IPS-20b (cell line): Measurements from ENCODE around the gene ESRP2.
A peak's percentile ranks its signal among the peaks of the same experiment; 100 is the strongest.

Source experiments
- H3K27ac ChIP-seq: one replicate; pipeline ENCODE4 v1.5.1; 2013; ENCODE audit warnings: low read length
- H3K27me3 ChIP-seq: 2 replicates; pipeline ENCODE4 v1.6.1; 2013; ENCODE audit warnings: mild to moderate bottlenecking, low read length, inconsistent platforms; ENCODE audit not compliant: insufficient read depth
- H3K36me3 ChIP-seq: 2 replicates; pipeline ENCODE4 v1.6.1; 2013; ENCODE audit warnings: low read depth, mild to moderate bottlenecking, inconsistent platforms, low read length, moderate library complexity; ENCODE audit not compliant: insufficient read depth
- H3K4me1 ChIP-seq: 2 replicates; pipeline ENCODE4 v1.6.1; 2013; ENCODE audit warnings: mild to moderate bottlenecking, control low read depth, inconsistent platforms, low read length, moderate library complexity; ENCODE audit not compliant: insufficient read depth
- H3K4me3 ChIP-seq: 2 replicates; pipeline ENCODE4 v1.5.1; 2013; ENCODE audit warnings: mild to moderate bottlenecking, low read length, inconsistent platforms
- H3K9ac ChIP-seq: 2 replicates; pipeline ENCODE4 v1.6.1; 2013; ENCODE audit warnings: low read depth, mild to moderate bottlenecking, inconsistent platforms, low read length, moderate library complexity
- H3K9me3 ChIP-seq: 2 replicates; pipeline ENCODE4 v1.6.1; 2013; ENCODE audit warnings: mild to moderate bottlenecking, low read depth, low read length, inconsistent platforms; ENCODE audit not compliant: insufficient read depth

The ESRP2 gene

DNA sequence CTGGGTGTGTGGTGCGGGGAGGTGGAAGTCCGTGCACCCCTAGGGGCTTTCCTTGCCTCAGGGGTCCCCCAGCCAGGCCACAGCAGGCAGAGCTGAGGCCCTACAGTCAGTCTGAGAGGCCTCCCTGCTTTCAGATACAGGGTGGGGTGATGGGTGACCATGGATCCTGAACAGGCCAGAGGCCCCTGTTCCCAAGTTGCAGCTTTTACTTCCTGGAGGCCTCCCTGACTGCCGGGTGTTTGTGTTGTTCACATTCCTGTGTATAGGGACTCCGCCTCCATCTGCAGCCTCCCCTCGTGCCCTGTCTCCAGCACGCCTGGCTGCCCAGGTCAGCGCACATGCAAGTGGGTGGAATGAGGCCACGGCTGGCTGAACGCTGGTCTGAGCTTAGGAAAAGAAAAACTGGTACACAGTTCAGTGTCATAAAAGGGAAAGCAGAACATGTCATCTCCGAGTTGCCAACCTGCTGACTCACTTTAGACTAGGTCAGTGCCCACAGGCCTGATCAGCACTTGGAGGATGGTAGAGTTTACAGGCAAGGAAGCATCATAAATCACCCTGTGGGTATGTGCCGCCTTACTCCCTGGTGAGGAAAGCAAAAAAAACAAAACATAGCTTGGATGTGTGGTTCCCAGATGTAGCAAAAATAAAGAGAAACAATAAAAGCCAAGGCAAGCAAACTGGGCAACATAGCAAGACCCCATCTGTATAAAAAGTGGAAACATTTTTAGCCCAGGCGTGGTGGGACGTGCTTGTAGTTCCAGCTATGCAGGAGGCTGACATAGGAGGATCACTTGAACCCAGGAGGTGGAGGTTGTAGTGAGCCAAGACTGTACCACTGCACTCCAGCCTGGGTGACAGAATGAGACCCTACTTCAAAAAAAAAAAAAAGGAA is 22.2 kb upstream of the ESRP2 start:
- Histone ChIP-seq H3K27ac (no peak overlapping the region), H3K27me3 (no peaks in the 10 kb centered on the region; the same call in 1 of the 2 replicates), H3K36me3 (peaks cover 11% of the 10 kb centered on the region), H3K9ac (no peak overlapping the region), H3K4me3 (no peak overlapping the region), H3K4me1 (no peaks in the 10 kb centered on the region), H3K9me3 (no peaks in the 10 kb centered on the region)

GRCh38 chr16:68257251-68257905 is 21.5 kb upstream of the ESRP2 start:
- H3K9me3 ChIP-seq = no peaks in the 10 kb centered on the region
- H3K27me3 ChIP-seq = no peaks in the 10 kb centered on the region
- H3K9ac ChIP-seq = no peak overlapping the region
- no peaks in the 10 kb centered on the region for H3K4me1 ChIP-seq
- peaks cover 11% of the 10 kb centered on the region for H3K36me3 ChIP-seq
- no peak overlapping the region for H3K4me3 ChIP-seq
- H3K27ac ChIP-seq = no peak overlapping the region

DNA sequence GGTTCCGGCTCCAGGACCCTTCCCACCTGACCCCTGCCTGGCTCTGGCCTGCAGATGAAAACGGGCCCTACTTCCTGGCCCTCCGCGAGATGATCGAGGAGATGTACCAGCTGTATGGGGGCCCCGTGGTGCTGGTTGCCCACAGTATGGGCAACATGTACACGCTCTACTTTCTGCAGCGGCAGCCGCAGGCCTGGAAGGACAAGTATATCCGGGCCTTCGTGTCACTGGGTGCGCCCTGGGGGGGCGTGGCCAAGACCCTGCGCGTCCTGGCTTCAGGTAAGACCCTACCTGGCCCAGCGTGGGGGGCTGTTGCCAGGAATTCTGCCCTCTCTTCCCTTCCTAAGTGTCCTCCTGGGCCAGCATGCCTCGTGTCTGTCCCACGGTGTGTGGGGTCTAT is 19.8 kb upstream of the ESRP2 start:
- no peak overlapping the region for H3K4me3 ChIP-seq
- H3K9me3 ChIP-seq = no peaks in the 10 kb centered on the region
- no peak overlapping the region for H3K9ac ChIP-seq
- H3K4me1 ChIP-seq = no peaks in the 10 kb centered on the region
- no peak overlapping the region for H3K27ac ChIP-seq
- no peaks in the 10 kb centered on the region for H3K27me3 ChIP-seq
- H3K36me3 ChIP-seq = peaks cover 11% of the 10 kb centered on the region

DNA sequence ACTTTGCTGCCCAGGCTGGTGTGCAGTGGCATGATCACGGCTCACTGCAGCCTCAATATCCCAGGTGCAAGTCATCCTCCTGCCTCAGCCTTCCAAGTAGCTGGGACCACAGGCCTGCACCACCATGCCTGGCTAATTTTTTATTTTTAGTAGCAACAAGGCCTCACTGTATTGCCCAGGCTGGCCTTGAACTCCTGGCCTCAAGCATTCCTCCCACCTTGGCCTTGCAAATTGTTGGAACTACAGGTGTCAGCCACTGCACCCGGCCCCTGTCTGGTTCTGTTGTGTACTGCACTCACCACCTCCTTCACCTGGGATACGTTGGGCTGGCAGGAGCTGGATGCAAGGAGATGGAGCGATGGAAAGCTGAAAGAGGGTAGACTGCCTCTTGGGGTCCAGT is 17.8 kb upstream of the ESRP2 start:
- Histone ChIP-seq H3K4me1 (no peaks in the 10 kb centered on the region), H3K27ac (no peak overlapping the region), H3K4me3 (no peak overlapping the region), H3K27me3 (no peaks in the 10 kb centered on the region), H3K9ac (no peak overlapping the region), H3K36me3 (no peaks in the 10 kb centered on the region), H3K9me3 (no peaks in the 10 kb centered on the region)

GRCh38 chr16:68252383-68252782 is 16.5 kb upstream of the ESRP2 start:
- Histone ChIP-seq H3K36me3 (no peaks in the 10 kb centered on the region), H3K27me3 (no peaks in the 10 kb centered on the region), H3K27ac (no peak overlapping the region), H3K9me3 (no peaks in the 10 kb centered on the region), H3K9ac (no peak overlapping the region), H3K4me3 (no peak overlapping the region), H3K4me1 (no peaks in the 10 kb centered on the region)

DNA sequence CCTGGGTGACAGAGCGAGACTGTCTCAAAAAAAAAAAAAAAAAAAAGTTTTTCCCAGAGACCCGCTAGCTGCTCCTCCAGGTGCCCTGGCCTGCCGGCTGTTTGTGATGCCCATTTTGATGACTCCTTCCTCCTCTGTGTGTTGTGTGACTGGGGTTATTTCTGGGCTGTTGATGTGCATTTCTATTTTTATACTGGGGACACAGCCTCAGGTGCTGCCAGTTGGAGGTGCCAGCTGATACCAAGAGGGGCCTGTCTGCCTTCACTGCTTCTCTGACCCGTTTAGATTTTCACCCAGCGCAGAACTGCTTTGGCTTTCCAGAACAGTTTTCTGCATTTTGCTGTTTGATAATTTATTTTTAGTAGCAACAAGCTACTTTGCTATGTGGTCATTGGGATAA is 15.9 kb upstream of the ESRP2 start:
- H3K9me3 ChIP-seq = no peaks in the 10 kb centered on the region
- H3K9ac ChIP-seq = no peak overlapping the region
- no peaks in the 10 kb centered on the region for H3K36me3 ChIP-seq

GRCh38 chr16:68250951-68251350 is 15.0 kb upstream of the ESRP2 start:
- H3K4me3 ChIP-seq = no peak overlapping the region
- peaks cover 7% of the 10 kb centered on the region for H3K27me3 ChIP-seq
- no peaks in the 10 kb centered on the region for H3K36me3 ChIP-seq
- H3K9me3 ChIP-seq = no peaks in the 10 kb centered on the region
- H3K4me1 ChIP-seq = peaks cover under 1% of the 10 kb centered on the region; the same call in 1 of the 2 replicates
- no peak overlapping the region for H3K9ac ChIP-seq
- no peak overlapping the region for H3K27ac ChIP-seq

More for the DNA sequence above, 15.9 kb upstream of the ESRP2 start:
- H3K4me1 ChIP-seq = no peaks in the 10 kb centered on the region
- H3K27ac ChIP-seq = no peak overlapping the region
- no peak overlapping the region for H3K4me3 ChIP-seq
- no peaks in the 10 kb centered on the region for H3K27me3 ChIP-seq

DNA sequence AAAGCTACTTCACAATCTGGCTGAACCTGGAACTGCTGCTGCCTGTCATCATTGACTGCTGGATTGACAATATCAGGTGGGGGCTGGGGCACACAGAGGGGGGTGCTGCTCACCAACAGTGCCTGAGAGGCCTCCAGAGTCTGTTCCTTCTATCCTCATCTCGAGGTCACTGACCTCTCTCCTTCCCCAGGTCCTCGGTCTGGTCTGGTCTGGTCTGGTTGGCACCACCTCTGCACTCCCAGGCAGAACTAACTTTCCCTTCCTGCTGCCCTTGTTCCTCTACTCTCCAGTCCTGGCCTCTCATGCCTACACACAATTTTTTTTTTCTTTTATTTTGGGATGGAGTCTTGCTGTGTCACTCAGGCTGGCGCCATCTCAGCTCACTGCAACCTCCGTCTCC is 13.4 kb upstream of the ESRP2 start:
- H3K27me3 ChIP-seq = peaks cover 17% of the 10 kb centered on the region
- H3K4me1 ChIP-seq = peaks cover 4% of the 10 kb centered on the region; the same call in 1 of the 2 replicates
- no peak overlapping the region for H3K27ac ChIP-seq
- H3K9me3 ChIP-seq = no peaks in the 10 kb centered on the region
- H3K9ac ChIP-seq = no peak overlapping the region
- H3K4me3 ChIP-seq = no peak overlapping the region
- H3K36me3 ChIP-seq = no peaks in the 10 kb centered on the region

DNA sequence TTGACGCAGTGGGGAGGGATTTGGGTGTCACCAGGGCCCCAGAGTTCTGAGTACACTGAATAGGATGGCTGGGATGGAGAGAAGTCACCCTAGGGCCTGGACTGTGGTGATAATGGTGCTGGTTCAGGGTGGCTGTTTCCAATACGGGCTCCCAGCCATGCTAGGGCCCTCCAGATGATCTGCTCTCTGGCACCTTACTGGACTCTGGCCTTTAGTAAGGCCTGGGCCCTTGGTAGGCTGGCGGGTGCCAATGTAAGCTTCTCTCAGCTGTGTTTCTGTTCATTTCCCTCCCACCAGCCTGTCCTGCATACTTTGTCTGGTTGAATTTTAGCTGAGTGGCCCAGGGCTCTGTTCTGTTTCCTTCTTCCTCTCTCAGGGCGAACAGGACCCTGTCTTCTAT is 12.0 kb upstream of the ESRP2 start:
- Histone ChIP-seq H3K27ac (no peak overlapping the region), H3K27me3 (peaks cover 22% of the 10 kb centered on the region), H3K9ac (no peak overlapping the region), H3K36me3 (no peaks in the 10 kb centered on the region), H3K4me1 (peaks cover 4% of the 10 kb centered on the region; the same call in 1 of the 2 replicates), H3K4me3 (no peak overlapping the region), H3K9me3 (no peaks in the 10 kb centered on the region)

DNA sequence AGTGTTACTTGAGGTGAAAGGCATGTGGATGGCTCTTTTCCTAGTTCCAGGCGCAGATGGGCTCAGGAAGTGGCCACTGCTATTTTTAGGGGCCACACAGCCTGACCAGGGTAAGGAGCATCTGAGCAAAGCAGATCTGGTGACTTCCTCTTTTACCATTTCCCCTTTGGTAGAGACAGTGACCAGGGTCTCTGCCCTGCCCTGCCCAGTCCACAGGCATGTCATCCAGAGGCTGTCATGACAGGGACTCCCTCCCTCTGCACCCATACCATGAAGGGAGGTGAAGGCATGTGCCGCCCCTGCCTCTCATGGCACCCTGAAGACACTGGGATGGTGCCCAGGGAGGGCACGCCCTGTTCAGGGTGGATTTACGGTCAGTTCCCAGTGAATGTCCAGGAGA is 11.5 kb upstream of the ESRP2 start:
- Histone ChIP-seq H3K27me3 (peaks cover 22% of the 10 kb centered on the region), H3K36me3 (no peaks in the 10 kb centered on the region), H3K4me3 (no peak overlapping the region), H3K9ac (no peak overlapping the region), H3K9me3 (no peaks in the 10 kb centered on the region), H3K4me1 (peaks cover 4% of the 10 kb centered on the region; the same call in 1 of the 2 replicates), H3K27ac (no peak overlapping the region)

DNA sequence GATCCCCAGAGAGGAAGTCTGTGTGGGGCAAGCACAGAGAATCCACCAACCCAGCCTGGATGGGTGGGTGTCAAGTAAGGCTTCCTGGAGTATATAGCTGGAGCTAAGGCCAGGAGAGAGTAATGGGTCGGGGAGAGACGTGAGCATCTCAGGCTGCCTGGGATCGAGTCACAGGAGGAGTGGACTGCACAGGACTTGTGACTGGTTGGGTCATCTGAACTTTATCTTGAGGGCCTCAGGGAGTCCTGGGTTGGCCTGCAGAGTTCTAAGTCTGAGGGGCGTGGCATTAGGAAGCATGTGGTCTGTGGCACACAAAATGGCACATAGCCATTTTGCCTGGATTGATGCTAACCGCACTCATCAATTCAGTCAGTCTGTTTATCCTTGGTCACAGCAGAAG is 10.7 kb upstream of the ESRP2 start:
- no peaks in the 10 kb centered on the region for H3K36me3 ChIP-seq
- H3K27ac ChIP-seq = no peak overlapping the region
- no peak overlapping the region for H3K4me3 ChIP-seq
- H3K4me1 ChIP-seq = peaks cover 4% of the 10 kb centered on the region; the same call in 1 of the 2 replicates
- H3K9me3 ChIP-seq = no peaks in the 10 kb centered on the region
- H3K27me3 ChIP-seq = peaks cover 22% of the 10 kb centered on the region
- H3K9ac ChIP-seq = no peak overlapping the region

DNA sequence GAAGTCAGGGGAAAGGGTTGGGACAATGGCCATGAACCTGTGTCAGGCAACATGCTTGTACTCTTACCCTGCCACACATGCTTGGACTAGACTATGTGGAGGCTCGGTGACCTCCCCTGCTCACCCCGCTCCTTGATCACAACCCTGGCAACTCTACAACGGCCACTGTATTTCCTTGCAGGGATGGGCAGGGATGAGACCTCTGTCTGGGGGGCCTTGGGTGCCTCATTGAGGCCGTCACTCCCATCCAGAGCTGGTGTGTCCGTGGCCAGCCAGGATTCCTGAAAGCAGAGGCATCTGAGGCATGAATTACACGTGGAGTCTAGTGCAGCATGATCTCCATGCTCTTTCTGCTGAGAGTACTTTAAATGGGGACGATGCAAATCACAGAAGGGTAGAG is 10.2 kb upstream of the ESRP2 start:
- peak overlapping the region; percentile 83 for H3K4me3 ChIP-seq
- H3K4me1 ChIP-seq = peaks cover 4% of the 10 kb centered on the region; the same call in 1 of the 2 replicates
- peaks cover 22% of the 10 kb centered on the region for H3K27me3 ChIP-seq
- no peak overlapping the region for H3K27ac ChIP-seq
- no peaks in the 10 kb centered on the region for H3K36me3 ChIP-seq
- no peaks in the 10 kb centered on the region for H3K9me3 ChIP-seq
- H3K9ac ChIP-seq = peak overlapping the region; percentile 76; the same call in 1 of the 2 replicates
